ENCODE measurements around the gene HGFAC.

HGFAC gene

DNA sequence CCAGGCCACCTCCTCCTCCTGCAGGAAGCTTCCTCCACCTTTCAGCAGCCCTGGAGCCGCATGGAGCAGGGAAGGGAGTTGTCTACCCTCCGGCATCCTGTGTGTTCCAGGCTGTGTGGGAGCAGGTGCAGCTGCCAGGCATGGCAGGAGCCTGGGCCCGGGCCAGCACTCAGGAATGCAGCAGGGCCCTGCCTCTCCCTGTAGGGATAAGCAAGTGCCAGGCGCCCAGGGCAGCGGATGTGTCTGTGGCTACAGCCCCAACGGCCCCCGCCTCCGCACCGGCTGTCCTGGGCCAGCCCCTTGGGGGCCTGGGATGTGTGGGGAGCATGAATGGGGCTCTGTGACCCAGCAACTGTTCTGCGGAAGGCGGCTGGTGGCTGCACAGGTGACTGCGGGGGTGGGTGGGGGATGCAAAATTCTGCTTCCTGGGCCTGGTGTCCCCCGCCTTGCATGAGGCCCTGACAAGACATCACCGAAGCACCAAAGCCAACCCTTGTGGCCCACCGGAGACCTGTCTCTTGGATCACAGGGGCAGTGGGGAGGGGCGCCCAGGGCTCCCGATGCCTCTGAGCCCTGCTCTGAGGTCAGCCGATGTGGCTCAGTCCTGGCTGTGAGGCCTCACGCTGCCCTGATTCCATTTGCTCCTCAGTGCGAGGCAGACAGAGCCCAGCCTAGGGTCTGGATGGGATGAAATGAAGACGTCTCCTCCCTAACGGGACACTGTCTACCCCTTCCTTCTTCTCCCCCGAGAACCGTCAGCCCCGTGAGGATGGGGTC lies 19.9 kb downstream of the HGFAC start:
- DNase-seq (ENCODE audit: low read depth): no peak
- H3K4me3 ChIP-seq (ENCODE audit: low read length): no peak overlapping the region
- TF ChIP-seq, protein P1, sequence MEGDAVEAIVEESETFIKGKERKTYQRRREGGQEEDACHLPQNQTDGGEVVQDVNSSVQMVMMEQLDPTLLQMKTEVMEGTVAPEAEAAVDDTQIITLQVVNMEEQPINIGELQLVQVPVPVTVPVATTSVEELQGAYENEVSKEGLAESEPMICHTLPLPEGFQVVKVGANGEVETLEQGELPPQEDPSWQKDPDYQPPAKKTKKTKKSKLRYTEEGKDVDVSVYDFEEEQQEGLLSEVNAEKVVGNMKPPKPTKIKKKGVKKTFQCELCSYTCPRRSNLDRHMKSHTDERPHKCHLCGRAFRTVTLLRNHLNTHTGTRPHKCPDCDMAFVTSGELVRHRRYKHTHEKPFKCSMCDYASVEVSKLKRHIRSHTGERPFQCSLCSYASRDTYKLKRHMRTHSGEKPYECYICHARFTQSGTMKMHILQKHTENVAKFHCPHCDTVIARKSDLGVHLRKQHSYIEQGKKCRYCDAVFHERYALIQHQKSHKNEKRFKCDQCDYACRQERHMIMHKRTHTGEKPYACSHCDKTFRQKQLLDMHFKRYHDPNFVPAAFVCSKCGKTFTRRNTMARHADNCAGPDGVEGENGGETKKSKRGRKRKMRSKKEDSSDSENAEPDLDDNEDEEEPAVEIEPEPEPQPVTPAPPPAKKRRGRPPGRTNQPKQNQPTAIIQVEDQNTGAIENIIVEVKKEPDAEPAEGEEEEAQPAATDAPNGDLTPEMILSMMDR (conservative IDR thresholded peaks at IDR 0.05; ENCODE audit: low read length): no peak

DNA sequence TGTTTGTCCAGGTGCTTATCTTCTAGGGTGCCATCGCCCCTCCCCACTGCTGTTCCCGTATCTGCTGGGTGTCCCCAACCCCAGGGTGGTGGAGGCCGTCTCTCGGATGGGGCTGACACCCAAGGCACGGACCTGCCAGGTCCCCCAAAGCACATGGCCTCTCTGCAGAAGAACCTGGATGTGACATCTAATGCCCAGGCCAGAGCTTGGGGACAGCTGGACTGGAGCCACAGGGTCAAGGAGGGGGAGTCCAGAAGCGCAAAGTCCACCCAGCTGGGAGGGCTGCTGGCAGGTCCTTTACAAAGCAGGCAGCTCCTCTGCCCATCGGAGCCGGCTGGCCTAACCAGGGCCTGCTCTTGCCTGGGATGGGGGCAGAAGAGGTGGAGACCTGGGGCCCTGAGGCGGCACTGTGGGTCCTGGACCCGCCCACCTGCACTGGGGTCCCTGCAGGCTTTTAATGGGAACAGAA lies 20.6 kb downstream of the HGFAC start:
- TF ChIP-seq, protein P1 (conservative IDR thresholded peaks at IDR 0.05; ENCODE audit: low read length): no peak
- no peak overlapping the region for H3K4me3 ChIP-seq (ENCODE audit: low read length)
- DNase-seq (ENCODE audit: low read depth): no peak

DNA sequence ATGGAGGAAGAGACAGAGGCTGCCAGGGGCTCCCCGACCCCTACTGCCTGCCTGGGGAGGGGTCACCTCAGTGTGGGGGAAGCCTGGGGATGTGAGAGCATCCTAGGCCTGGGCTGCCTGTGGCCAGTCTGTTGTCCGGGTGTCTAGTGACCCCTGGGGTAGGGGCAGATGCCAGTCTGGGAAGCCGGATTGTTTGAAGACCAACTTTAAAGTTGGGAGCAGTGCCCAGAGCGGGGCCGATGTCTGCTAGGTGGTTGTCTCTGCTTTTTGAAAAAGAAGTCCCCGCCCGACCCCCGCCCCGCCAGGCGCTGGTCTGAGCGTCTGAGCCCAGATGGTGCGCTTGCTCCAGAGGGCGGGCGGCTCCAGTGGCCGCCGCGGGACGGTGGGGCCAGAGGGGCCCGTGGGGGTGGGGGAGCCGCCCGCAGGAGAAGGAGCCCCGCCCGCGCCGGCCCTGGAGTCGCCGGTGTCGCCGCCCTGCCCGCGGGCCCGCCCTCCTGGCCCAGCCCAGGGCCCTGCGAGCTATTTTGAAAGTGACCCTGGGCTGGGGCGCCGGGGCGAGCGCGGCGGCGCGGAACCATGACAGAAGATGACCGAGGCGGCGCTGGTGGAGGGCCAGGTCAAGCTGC lies 21.1 kb downstream of the HGFAC start, which contains the start of gene DOK7:
Gene DOK7 (plus strand): TSS at position 517 of the 626 bp plus-strand sequence. CDS start 70 bp downstream, at position 587.
- H3K4me3 ChIP-seq (ENCODE audit: low read length): no peak within 1 kb of the TSS; the same call in 1 of the 2 replicates
- TF ChIP-seq, protein P1 (conservative IDR thresholded peaks at IDR 0.05; ENCODE audit: low read length): no peak
- DNase-seq (ENCODE audit: low read depth): no peak

DNA sequence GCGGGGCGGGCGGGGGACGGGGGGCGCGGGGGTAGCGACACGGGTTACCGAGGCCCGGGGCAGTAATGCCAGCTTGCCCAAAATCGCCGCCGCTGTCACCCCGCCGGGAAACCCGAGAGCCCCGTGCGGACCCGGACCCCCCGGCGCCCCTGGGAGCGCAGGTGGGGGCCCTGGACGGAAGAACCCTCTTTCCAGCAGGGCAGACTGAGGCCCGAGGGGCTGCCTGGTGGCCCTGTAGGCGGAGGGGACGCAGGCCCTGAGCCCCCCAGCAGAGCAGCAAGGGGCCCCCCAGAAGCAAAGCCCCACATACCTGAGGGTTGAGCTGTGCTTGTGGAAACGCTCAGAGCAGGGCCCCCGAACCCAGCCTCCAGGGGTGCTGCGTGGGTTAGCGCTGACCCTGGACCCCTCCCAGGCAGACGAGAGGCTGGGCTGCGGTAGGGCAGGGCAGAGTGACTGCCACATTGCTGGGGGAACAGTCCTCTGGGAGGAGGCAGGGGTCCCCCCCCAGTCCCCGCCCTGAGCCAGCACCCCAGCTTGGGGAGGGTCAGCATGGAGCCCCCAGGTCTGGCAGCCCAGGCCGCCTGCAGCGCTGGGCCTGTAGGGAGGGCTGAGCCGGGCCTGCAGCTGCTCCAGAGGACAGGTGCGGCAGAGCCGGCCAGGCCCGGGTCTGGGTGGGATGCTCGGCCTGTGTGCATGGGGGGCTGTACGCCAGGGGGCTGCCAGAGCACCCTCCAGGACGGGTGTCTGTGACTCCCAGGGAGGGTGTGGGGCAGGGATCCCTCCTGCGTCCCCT lies 22.0 kb downstream of the HGFAC start:
- no peak overlapping the region for H3K4me3 ChIP-seq (ENCODE audit: low read length)
- TF ChIP-seq, protein P1 (conservative IDR thresholded peaks at IDR 0.05; ENCODE audit: low read length): no peak
- no peak for DNase-seq (ENCODE audit: low read depth)

DNA sequence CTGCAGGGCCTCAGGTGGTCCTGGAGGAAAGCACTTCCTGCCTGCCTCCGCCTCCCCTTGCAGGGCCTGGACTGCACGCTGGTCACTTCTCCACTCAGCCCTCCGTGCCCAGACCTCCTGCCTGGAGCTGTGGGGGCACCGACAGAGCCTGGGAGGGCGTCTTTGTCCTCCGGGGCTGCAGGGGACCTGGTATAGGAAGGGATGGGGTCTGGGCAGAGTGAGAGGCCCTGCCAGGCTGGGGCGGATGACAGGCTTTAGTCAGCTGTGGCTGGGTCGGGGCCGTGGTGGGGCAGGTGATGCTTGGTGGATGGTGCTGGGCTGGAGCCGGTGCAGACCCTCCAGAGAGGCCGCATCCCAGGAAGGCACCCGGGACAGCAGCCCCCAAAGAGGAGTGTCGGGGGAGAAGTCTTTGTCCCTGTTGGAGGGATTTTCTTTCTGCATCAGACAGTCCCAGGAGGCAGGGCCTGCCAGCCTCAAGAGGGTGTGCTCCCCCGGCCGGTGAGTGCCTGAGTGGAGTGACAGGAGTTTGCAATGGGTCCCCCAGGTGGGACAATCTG lies 22.7 kb downstream of the HGFAC start:
- TF ChIP-seq, protein P1 (conservative IDR thresholded peaks at IDR 0.05; ENCODE audit: low read length): no peak
- no peak overlapping the region for H3K4me3 ChIP-seq (ENCODE audit: low read length)
- no peak for DNase-seq (ENCODE audit: low read depth)

DNA sequence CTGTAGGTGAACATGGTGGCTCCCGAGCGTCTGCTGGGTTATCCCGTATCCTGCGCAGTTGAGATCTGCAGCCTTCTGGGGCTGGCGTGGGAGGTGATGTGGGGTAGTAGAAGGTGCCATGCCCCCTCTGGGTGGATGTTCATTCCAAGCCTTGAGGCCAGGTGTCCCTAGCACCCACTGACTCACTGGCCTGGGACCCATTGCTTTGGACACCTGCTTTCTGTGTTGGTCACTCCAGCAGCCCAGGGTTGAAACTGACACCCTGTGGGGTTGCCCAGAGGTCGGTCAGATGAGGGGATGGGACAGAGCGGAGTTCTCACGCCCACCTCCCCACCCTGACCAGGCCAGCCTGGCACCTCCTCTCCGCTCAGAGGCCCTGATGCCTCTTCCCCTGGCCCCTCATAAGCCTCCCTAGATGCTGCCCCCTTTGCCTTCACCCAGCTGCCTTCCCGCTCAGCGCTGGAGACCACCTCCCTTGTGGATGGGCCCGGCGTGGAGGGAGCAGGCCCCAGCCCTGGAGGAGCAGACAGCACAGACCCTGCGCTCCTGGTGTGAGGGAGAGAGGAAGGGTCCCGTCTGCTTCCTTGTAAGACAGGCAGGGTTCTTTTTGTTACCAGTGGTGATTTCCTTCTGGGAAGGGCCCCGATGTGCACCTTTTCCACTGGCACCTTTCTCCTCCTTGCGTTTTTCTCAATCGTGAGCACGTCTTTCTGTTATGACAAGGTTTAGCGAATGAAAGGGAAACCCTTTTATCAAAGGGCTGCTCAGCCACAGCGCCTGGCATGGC lies 23.3 kb downstream of the HGFAC start:
- TF ChIP-seq, protein P1 (conservative IDR thresholded peaks at IDR 0.05; ENCODE audit: low read length): no peak
- H3K4me3 ChIP-seq (ENCODE audit: low read length): no peak overlapping the region
- no peak for DNase-seq (ENCODE audit: low read depth)
